ENCODE measurements around the gene OXCT1.
"Not testable (repeated sequence)": the region's sequence is repeated elsewhere in the genome, so short reads cannot be mapped to it uniquely, and the experiment has no call there.

Gene OXCT1

GRCh38 chr5:41763574-41763973, 106.7 kb downstream of the OXCT1 start:
- H3K27ac ChIP-seq (ENCODE audit: low read depth in 2 of 2, low read length in 2 of 2) = no peak overlapping the region
- peaks cover 0 to 3% of the 10 kb centered on the region in 2 donors for H3K36me3 ChIP-seq (ENCODE audit: control insufficient read depth in 2 of 2, insufficient read depth in 2 of 2, low read length in 2 of 2)
- H3K27me3 ChIP-seq (ENCODE audit: control insufficient read depth in 2 of 2, insufficient read depth in 2 of 2, low read length in 2 of 2) = no peaks in the 10 kb centered on the region
- no peaks in the 10 kb centered on the region for H3K4me1 ChIP-seq (ENCODE audit: control insufficient read depth in 2 of 2, insufficient read depth in 2 of 2, low read length in 2 of 2)
- no peak overlapping the region for H3K9ac ChIP-seq (ENCODE audit: low read depth in 1 of 2, low read length in 2 of 2)
- H3K9me3 ChIP-seq (ENCODE audit: control insufficient read depth in 2 of 2, low read length in 2 of 2) = no peaks in the 10 kb centered on the region
- no peak overlapping the region for H3K4me3 ChIP-seq (ENCODE audit: low read length in 2 of 2)

- Histone ChIP-seq H3K4me3 (ENCODE audit: low read length in 2 of 2) (no peak overlapping the region), H3K36me3 (ENCODE audit: control insufficient read depth in 2 of 2, insufficient read depth in 2 of 2, low read length in 2 of 2) (peaks cover 0 to 3% of the 10 kb centered on the region in 2 donors), H3K9me3 (ENCODE audit: control insufficient read depth in 2 of 2, low read length in 2 of 2) (no peaks in the 10 kb centered on the region), H3K4me1 (ENCODE audit: control insufficient read depth in 2 of 2, insufficient read depth in 2 of 2, low read length in 2 of 2) (no peaks in the 10 kb centered on the region), H3K27ac (ENCODE audit: low read depth in 2 of 2, low read length in 2 of 2) (no peak overlapping the region), H3K27me3 (ENCODE audit: control insufficient read depth in 2 of 2, insufficient read depth in 2 of 2, low read length in 2 of 2) (no peaks in the 10 kb centered on the region), H3K9ac (ENCODE audit: low read depth in 1 of 2, low read length in 2 of 2) (no peak overlapping the region)
These were observed 107.1 kb downstream of the OXCT1 start for GRCh38 chr5:41763081-41763480.

- Histone ChIP-seq H3K36me3 (ENCODE audit: control insufficient read depth in 2 of 2, insufficient read depth in 2 of 2, low read length in 2 of 2) (peaks cover 0 to 3% of the 10 kb centered on the region in 2 donors), H3K9me3 (ENCODE audit: control insufficient read depth in 2 of 2, low read length in 2 of 2) (no peaks in the 10 kb centered on the region), H3K9ac (ENCODE audit: low read depth in 1 of 2, low read length in 2 of 2) (no peak overlapping the region), H3K4me3 (ENCODE audit: low read length in 2 of 2) (no peak overlapping the region), H3K27ac (ENCODE audit: low read depth in 2 of 2, low read length in 2 of 2) (no peak overlapping the region), H3K27me3 (ENCODE audit: control insufficient read depth in 2 of 2, insufficient read depth in 2 of 2, low read length in 2 of 2) (no peaks in the 10 kb centered on the region), H3K4me1 (ENCODE audit: control insufficient read depth in 2 of 2, insufficient read depth in 2 of 2, low read length in 2 of 2) (no peaks in the 10 kb centered on the region)
These were observed 107.8 kb downstream of the OXCT1 start for GRCh38 chr5:41762426-41762825.

GRCh38 chr5:41761663-41762062, 108.6 kb downstream of the OXCT1 start:
- Histone ChIP-seq H3K9me3 (ENCODE audit: control insufficient read depth in 2 of 2, low read length in 2 of 2) (no peaks in the 10 kb centered on the region), H3K9ac (ENCODE audit: low read depth in 1 of 2, low read length in 2 of 2) (no peak overlapping the region), H3K4me3 (ENCODE audit: low read length in 2 of 2) (no peak overlapping the region), H3K4me1 (ENCODE audit: control insufficient read depth in 2 of 2, insufficient read depth in 2 of 2, low read length in 2 of 2) (no peaks in the 10 kb centered on the region), H3K27ac (ENCODE audit: low read depth in 2 of 2, low read length in 2 of 2) (no peak overlapping the region), H3K36me3 (ENCODE audit: control insufficient read depth in 2 of 2, insufficient read depth in 2 of 2, low read length in 2 of 2) (peaks cover 0 to 3% of the 10 kb centered on the region in 2 donors), H3K27me3 (ENCODE audit: control insufficient read depth in 2 of 2, insufficient read depth in 2 of 2, low read length in 2 of 2) (no peaks in the 10 kb centered on the region)

GRCh38 chr5:41755705-41756104, 114.5 kb downstream of the OXCT1 start:
- Histone ChIP-seq H3K4me3 (ENCODE audit: low read length in 2 of 2) (no peak overlapping the region), H3K36me3 (ENCODE audit: control insufficient read depth in 2 of 2, insufficient read depth in 2 of 2, low read length in 2 of 2) (peaks cover 0 to 3% of the 10 kb centered on the region in 2 donors), H3K27me3 (ENCODE audit: control insufficient read depth in 2 of 2, insufficient read depth in 2 of 2, low read length in 2 of 2) (no peaks in the 10 kb centered on the region), H3K9ac (ENCODE audit: low read depth in 1 of 2, low read length in 2 of 2) (no peak overlapping the region), H3K4me1 (ENCODE audit: control insufficient read depth in 2 of 2, insufficient read depth in 2 of 2, low read length in 2 of 2) (peaks cover 0 to 7% of the 10 kb centered on the region in 2 donors), H3K9me3 (ENCODE audit: control insufficient read depth in 2 of 2, low read length in 2 of 2) (no peaks in the 10 kb centered on the region), H3K27ac (ENCODE audit: low read depth in 2 of 2, low read length in 2 of 2) (no peak overlapping the region)

GRCh38 chr5:41754857-41755256, 115.4 kb downstream of the OXCT1 start:
- H3K4me3 ChIP-seq (ENCODE audit: low read length in 2 of 2) = no peak overlapping the region
- H3K4me1 ChIP-seq (ENCODE audit: control insufficient read depth in 2 of 2, insufficient read depth in 2 of 2, low read length in 2 of 2) = peaks cover 0 to 7% of the 10 kb centered on the region in 2 donors
- H3K27ac ChIP-seq (ENCODE audit: low read depth in 2 of 2, low read length in 2 of 2) = no peak overlapping the region
- H3K9ac ChIP-seq (ENCODE audit: low read depth in 1 of 2, low read length in 2 of 2) = no peak overlapping the region
- H3K9me3 ChIP-seq (ENCODE audit: control insufficient read depth in 2 of 2, low read length in 2 of 2) = no peaks in the 10 kb centered on the region
- no peaks in the 10 kb centered on the region for H3K27me3 ChIP-seq (ENCODE audit: control insufficient read depth in 2 of 2, insufficient read depth in 2 of 2, low read length in 2 of 2)
- H3K36me3 ChIP-seq (ENCODE audit: control insufficient read depth in 2 of 2, insufficient read depth in 2 of 2, low read length in 2 of 2) = peaks cover 0 to 3% of the 10 kb centered on the region in 2 donors

- Histone ChIP-seq H3K4me1 (ENCODE audit: control insufficient read depth in 2 of 2, insufficient read depth in 2 of 2, low read length in 2 of 2) (peaks cover 0 to 7% of the 10 kb centered on the region in 2 donors), H3K4me3 (ENCODE audit: low read length in 2 of 2) (no peak overlapping the region), H3K9me3 (ENCODE audit: control insufficient read depth in 2 of 2, low read length in 2 of 2) (no peaks in the 10 kb centered on the region), H3K27me3 (ENCODE audit: control insufficient read depth in 2 of 2, insufficient read depth in 2 of 2, low read length in 2 of 2) (no peaks in the 10 kb centered on the region), H3K9ac (ENCODE audit: low read depth in 1 of 2, low read length in 2 of 2) (no peak overlapping the region), H3K36me3 (ENCODE audit: control insufficient read depth in 2 of 2, insufficient read depth in 2 of 2, low read length in 2 of 2) (no peaks in the 10 kb centered on the region), H3K27ac (ENCODE audit: low read depth in 2 of 2, low read length in 2 of 2) (no peak overlapping the region)
These were observed 118.4 kb downstream of the OXCT1 start for GRCh38 chr5:41751867-41752266.

GRCh38 chr5:41748631-41749030, 121.6 kb downstream of the OXCT1 start:
- no peak overlapping the region for H3K4me3 ChIP-seq (ENCODE audit: low read length in 2 of 2)
- no peaks in the 10 kb centered on the region for H3K9me3 ChIP-seq (ENCODE audit: control insufficient read depth in 2 of 2, low read length in 2 of 2)
- no peaks in the 10 kb centered on the region for H3K27me3 ChIP-seq (ENCODE audit: control insufficient read depth in 2 of 2, insufficient read depth in 2 of 2, low read length in 2 of 2)
- no peaks in the 10 kb centered on the region for H3K4me1 ChIP-seq (ENCODE audit: control insufficient read depth in 2 of 2, insufficient read depth in 2 of 2, low read length in 2 of 2)
- H3K9ac ChIP-seq (ENCODE audit: low read depth in 1 of 2, low read length in 2 of 2) = no peak overlapping the region
- no peaks in the 10 kb centered on the region for H3K36me3 ChIP-seq (ENCODE audit: control insufficient read depth in 2 of 2, insufficient read depth in 2 of 2, low read length in 2 of 2)
- no peak overlapping the region for H3K27ac ChIP-seq (ENCODE audit: low read depth in 2 of 2, low read length in 2 of 2)

- H3K9ac ChIP-seq (ENCODE audit: low read depth in 1 of 2, low read length in 2 of 2) = no peak overlapping the region
- H3K27ac ChIP-seq (ENCODE audit: low read depth in 2 of 2, low read length in 2 of 2) = no peak overlapping the region
- no peaks in the 10 kb centered on the region for H3K27me3 ChIP-seq (ENCODE audit: control insufficient read depth in 2 of 2, insufficient read depth in 2 of 2, low read length in 2 of 2)
- no peak overlapping the region for H3K4me3 ChIP-seq (ENCODE audit: low read length in 2 of 2)
- no peaks in the 10 kb centered on the region for H3K9me3 ChIP-seq (ENCODE audit: control insufficient read depth in 2 of 2, low read length in 2 of 2)
- no peaks in the 10 kb centered on the region for H3K4me1 ChIP-seq (ENCODE audit: control insufficient read depth in 2 of 2, insufficient read depth in 2 of 2, low read length in 2 of 2)
- no peaks in the 10 kb centered on the region for H3K36me3 ChIP-seq (ENCODE audit: control insufficient read depth in 2 of 2, insufficient read depth in 2 of 2, low read length in 2 of 2)
These were observed 122.5 kb downstream of the OXCT1 start for GRCh38 chr5:41747708-41748107.

GRCh38 chr5:41747301-41747700, 122.9 kb downstream of the OXCT1 start:
- Histone ChIP-seq H3K27me3 (ENCODE audit: control insufficient read depth in 2 of 2, insufficient read depth in 2 of 2, low read length in 2 of 2) (no peaks in the 10 kb centered on the region), H3K4me3 (ENCODE audit: low read length in 2 of 2) (no peak overlapping the region), H3K9ac (ENCODE audit: low read depth in 1 of 2, low read length in 2 of 2) (no peak overlapping the region), H3K9me3 (ENCODE audit: control insufficient read depth in 2 of 2, low read length in 2 of 2) (no peaks in the 10 kb centered on the region), H3K27ac (ENCODE audit: low read depth in 2 of 2, low read length in 2 of 2) (no peak overlapping the region), H3K4me1 (ENCODE audit: control insufficient read depth in 2 of 2, insufficient read depth in 2 of 2, low read length in 2 of 2) (no peaks in the 10 kb centered on the region), H3K36me3 (ENCODE audit: control insufficient read depth in 2 of 2, insufficient read depth in 2 of 2, low read length in 2 of 2) (no peaks in the 10 kb centered on the region)

- H3K36me3 ChIP-seq (ENCODE audit: control insufficient read depth in 2 of 2, insufficient read depth in 2 of 2, low read length in 2 of 2); H3K27ac ChIP-seq (ENCODE audit: low read depth in 2 of 2, low read length in 2 of 2); H3K4me3 ChIP-seq (ENCODE audit: low read length in 2 of 2); H3K9me3 ChIP-seq (ENCODE audit: control insufficient read depth in 2 of 2, low read length in 2 of 2); H3K9ac ChIP-seq (ENCODE audit: low read depth in 1 of 2, low read length in 2 of 2); H3K4me1 ChIP-seq (ENCODE audit: control insufficient read depth in 2 of 2, insufficient read depth in 2 of 2, low read length in 2 of 2); H3K27me3 ChIP-seq (ENCODE audit: control insufficient read depth in 2 of 2, insufficient read depth in 2 of 2, low read length in 2 of 2): not testable (repeated sequence)
These were observed 127.6 kb downstream of the OXCT1 start for GRCh38 chr5:41742608-41743007.

Data from mucosa of rectum (tissue), 2 donors.